HG03108 (cell line): ENCODE measurements around the gene PXYLP1.

Experiments
- ATAC-seq: cut with Tn5 transposase; IDR thresholded peaks from one replicate; pipeline ENCODE4 v1.9.1; 2021; ENCODE audit warnings: moderate library complexity; ENCODE audit not compliant: unreplicated experiment

Gene PXYLP1

DNA sequence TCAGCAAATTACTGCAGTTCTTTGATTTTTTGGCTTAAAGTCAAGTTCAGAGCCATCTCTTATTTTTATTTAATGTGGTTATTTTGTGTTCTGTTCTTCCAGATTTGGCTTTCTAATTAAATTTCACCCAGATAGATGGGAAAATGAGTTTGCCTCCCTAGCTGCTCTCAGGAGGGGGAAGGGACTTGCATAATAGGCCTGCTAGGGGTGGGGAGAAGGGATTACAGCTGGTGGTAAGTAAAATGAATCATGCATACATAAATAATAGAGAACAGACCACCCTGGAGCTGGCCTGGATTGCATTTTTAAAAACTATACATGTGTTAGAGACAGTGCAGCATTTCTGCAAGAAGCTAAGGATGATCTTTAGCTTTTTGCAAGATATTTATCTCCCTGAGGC lies 3.9 kb upstream of the PXYLP1 start:
- no peak for ATAC-seq

GRCh38 chr3:141228395-141228794 lies 3.2 kb upstream of the PXYLP1 start:
- ATAC-seq, result no peak

GRCh38 chr3:141229132-141229531 lies 2.5 kb upstream of the PXYLP1 start:
- ATAC-seq, result no peak

- ATAC-seq, result no peak
Observed at GRCh38 chr3:141230293-141230692, 1.3 kb upstream of the PXYLP1 start.

- ATAC-seq, result no peak
Observed at GRCh38 chr3:141231952-141232823, 563 bp downstream of the PXYLP1 start.

DNA sequence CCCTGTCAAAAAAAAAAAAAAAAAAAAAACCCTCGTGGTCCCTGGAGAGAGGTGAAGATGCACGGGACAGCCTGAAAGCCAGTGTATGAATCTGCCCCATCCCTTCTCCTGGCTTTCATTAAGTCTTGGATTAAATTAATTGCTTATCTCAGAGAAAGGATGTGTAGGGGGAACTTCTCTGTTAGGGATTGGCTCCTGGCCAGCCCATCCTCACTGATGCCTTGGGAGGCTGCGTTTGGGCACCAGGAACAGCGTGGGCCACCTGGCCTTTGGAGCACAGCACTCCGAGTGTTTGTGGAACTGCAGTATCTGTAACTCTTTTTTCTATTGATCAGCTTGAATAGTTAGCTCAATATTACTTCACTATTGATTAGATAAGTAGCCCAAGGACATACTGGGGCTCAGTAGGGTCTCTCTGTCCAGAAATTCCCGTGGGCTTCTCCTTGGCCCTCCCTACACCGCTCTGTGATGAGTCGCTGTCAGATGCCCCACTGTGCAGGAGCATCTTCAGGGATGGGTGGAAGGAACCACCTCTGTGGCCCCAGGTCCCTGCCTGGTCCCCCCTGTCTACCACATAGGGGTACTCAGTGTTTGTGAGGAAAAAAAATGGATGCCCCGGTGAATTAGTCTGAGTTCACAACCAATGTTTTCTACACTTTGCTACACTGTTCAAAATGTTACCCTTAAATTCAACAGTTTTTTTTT lies 2.0 kb downstream of the PXYLP1 start:
- no peak for ATAC-seq

DNA sequence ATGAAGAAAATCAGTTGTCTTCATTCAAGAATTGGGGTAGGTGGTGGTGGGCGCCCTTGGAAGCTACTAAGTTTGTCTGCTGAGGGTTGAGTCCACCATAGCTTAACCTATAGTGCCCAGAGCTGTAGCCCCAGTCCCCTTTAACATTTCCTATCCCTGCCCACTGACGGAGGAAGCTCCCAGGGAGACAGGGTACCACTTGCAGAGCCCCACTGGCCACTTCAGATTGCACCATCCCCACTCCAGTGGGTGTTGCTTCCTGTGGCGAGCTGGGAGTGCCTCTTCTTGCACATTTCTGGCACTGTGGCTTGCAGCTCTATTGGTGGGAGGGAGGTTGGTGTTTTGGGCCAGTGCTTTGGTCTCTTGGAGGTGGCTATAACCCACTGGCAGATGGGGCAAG lies 2.7 kb downstream of the PXYLP1 start:
- ATAC-seq, result no peak

GRCh38 chr3:141235661-141236171 lies 4.1 kb downstream of the PXYLP1 start:
- ATAC-seq, result no peak

- ATAC-seq, result no peak
Observed at GRCh38 chr3:141236361-141236760, 4.7 kb downstream of the PXYLP1 start.

DNA sequence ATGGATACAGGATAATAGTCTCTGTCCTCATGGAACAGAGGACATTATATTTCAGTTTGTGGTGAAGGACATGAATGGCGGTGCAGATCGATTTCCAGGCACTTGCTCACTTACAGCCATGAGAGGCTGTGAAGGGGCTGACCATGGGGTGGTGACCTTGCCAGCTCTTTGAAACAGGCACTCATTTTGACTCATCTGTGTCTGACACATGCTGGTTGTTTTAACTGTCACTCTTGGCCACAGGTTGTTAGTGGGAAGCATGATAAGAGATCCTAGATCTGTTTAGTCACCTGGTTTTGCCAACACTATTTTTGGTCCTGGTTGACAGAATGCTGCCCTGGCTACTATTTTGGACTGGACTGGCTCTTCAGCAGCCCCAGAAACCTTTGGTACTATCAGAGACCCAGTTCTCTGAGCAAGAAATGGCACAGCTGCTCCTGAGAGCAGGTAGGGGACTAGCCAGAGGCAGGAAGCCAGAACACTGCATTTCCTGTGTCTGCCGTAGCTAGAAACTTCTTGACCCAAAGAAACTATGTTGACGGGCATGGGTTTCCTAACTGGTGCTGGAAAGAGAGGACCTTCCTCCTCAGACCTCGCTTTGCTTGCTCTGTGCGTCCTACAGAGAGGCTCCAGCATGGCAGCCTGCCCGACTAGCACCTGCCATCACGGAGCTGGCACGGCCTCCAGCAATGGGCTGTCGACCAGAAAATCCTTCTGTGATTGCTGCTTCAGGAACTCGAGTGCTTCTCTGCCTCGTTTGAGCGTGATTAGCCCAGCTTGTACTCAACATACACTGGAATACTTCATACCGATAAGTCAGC lies 6.3 kb downstream of the PXYLP1 start:
- ATAC-seq, result no peak

DNA sequence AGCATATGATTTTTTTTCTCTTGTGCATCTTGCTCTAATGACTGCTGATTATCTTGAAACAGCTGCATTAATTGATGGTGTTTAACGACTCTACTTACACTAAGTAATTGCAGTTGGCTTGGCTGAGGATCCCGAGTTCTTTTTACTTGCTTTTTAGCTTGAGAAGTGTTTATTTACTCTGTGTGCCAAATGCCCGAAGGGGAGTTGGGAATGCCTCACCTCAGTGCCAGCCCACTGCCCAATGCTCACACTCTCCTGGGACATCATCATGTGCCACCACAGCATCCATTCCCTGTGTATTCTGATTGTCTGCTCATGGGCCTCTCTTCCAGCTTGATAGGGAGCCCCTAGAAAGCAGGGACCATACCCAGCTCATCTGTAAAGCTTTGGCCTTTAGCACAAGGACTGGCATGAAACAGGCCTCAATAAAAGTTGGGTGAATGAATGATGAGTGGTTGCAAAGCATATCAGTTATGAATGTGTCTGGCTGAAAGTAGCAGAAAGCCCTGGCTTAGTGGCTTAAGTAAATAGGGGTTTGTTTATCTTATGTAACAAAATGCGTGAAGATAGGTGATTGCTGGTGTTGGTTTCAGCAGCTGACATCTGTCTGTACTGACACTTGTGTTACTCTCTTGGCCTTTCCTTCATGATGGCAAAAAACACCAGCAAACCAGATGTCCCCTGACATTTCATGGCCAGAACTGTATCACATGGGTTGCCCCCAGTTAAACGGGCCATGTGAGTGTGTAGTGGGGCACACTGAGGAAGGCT lies 8.1 kb downstream of the PXYLP1 start:
- no peak for ATAC-seq

DNA sequence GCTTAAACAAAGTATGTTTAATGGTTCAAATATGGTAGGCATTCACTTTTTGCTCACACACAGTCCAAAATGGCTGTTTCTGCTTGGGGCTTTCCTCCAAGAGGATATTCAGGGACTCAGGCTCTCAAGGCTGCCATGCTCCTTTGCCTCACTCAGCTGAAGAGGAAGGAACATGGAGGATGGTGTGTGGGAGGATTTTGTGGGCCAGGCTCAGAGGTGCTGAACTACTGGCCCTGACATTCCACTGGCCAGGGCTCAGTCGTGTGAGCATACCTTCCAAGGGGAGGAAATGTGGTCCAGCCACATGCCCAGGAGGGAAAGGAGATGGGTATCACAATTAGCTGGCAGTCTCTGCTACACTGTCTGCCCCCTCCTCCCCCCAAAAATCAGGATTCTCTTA lies 8.7 kb downstream of the PXYLP1 start:
- no peak for ATAC-seq

DNA sequence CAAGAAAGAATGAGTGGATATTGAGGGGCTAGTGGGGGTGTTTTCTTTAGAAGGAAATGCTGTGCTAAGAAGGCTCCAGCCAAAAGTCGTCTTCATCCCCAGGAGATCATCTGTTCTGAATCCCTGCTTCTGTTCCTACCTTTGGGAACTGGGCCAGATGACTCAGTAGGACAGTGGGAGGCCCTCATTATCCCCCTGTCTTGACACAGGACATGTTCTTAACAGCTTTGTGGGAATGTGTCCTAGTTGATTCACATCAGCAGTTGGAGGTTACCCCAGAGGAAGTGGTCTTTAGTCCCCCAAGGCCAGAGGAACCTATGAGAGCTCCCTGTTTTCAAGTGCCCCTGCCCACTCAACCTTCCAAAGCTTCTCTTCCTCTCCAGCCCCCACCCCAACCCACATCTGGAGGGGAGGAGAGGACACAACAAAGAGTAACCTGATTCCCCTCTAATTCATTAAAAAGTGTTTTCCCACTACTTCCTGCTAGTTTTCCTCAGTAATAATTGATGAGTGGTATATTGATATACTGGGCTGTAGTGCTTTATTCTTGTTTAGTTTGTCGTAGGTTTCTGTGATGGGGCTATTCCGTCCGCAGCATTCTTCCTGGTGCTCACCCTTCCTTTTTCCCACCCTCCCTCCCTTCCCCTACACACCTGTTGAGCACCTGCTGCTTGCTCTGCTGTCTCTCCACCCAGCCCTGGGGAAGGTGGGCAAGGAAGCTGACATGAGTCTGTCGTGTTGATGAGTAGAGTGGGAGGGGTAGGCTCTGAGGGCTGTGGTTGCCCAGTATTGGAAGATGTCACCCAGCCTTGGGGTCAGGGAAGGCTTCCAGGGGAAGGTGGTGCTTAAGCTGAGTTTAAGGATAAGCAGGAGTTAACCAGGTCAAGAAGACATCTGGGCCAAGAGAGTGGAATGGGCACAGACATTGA lies 9.3 kb downstream of the PXYLP1 start:
- ATAC-seq, result no peak

DNA sequence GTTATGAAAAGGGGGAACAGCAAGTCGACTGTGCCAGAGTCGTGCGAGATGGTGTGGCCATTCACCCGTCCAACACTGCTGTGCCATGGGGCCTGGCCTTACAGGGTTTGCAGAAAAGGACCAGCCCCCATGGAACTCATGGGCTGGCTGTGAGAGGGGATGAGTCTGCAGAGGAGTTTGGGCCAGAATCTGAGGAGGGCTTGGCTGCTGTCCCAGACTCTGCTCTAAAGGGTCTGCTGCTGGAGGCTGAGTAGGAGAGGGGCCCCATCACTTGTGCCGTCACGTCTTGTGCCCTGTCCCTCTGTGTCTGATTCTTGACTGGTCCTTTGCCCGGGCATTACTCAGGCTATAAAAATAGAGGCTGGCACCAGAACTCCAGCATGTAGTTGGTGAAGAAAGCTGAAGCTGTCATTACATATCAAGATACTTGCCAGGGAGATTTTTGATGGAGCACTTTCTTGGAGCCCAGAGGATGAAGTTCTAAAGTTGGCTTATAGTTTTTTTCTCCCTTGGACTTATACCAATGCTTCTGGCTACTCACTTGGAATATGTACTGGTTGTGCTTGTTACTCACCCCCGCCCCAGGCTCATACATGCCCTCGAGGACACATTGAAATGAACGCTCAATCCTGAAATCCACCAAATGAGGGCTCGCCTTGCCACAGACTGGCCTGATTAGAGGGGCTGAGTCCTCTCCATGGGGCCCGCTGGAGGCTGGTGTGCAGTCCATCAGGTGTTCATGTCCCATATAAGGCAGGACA lies 10.2 kb downstream of the PXYLP1 start:
- ATAC-seq, result no peak

- no peak for ATAC-seq
Observed at GRCh38 chr3:141242377-141243092, 10.9 kb downstream of the PXYLP1 start.

- no peak for ATAC-seq
Observed at GRCh38 chr3:141243271-141243707, 11.7 kb downstream of the PXYLP1 start.

DNA sequence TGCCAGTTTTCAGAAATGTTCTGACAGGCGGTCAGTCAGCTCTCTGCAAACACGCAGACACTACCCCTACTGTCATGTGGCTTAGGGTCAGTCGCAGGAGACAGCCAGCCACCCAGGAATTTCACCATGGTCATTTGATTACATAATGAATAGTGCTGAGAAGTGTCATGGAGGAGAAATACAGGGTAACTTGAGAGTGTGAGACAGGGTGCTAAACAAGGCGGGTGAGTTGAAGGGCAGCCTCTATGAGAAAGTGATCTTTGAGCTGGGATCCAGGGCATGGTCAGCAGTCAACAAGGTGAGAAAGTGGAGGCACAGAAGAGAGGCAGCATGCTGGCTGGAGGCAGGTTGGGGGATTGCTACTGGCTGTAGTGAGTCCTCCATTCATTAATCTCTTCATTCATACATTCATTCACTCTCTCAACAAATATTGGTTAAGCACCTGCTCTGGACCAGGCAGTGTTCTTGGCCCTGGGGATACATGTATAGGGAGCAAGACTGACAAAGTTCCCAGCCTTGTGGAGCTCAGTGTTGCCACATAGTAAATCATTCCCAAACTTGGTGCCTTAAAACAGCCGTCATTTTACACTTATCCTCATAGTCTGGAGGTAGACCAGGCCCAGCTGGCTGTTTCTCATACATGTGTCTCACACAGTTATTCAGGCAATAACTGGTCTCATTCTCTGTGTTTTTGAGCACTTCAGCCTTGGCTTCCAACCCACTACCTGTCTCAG lies 14.8 kb downstream of the PXYLP1 start:
- no peak for ATAC-seq
